IPS-20b (cell line): ENCODE results near the gene MAPK10.
"Not testable (repeated sequence)": the region's sequence is repeated elsewhere in the genome, so short reads cannot be mapped to it uniquely, and the experiment has no call there.

Source experiments
- H3K27ac ChIP-seq: one replicate; pipeline ENCODE4 v1.5.1; 2013; ENCODE audit warnings: low read length
- H3K27me3 ChIP-seq: 2 replicates; pipeline ENCODE4 v1.6.1; 2013; ENCODE audit warnings: mild to moderate bottlenecking, low read length, inconsistent platforms; ENCODE audit not compliant: insufficient read depth
- H3K36me3 ChIP-seq: 2 replicates; pipeline ENCODE4 v1.6.1; 2013; ENCODE audit warnings: low read depth, mild to moderate bottlenecking, inconsistent platforms, low read length, moderate library complexity; ENCODE audit not compliant: insufficient read depth
- H3K4me1 ChIP-seq: 2 replicates; pipeline ENCODE4 v1.6.1; 2013; ENCODE audit warnings: mild to moderate bottlenecking, control low read depth, inconsistent platforms, low read length, moderate library complexity; ENCODE audit not compliant: insufficient read depth
- H3K4me3 ChIP-seq: 2 replicates; pipeline ENCODE4 v1.5.1; 2013; ENCODE audit warnings: mild to moderate bottlenecking, low read length, inconsistent platforms
- H3K9ac ChIP-seq: 2 replicates; pipeline ENCODE4 v1.6.1; 2013; ENCODE audit warnings: low read depth, mild to moderate bottlenecking, inconsistent platforms, low read length, moderate library complexity
- H3K9me3 ChIP-seq: 2 replicates; pipeline ENCODE4 v1.6.1; 2013; ENCODE audit warnings: mild to moderate bottlenecking, low read depth, low read length, inconsistent platforms; ENCODE audit not compliant: insufficient read depth

The MAPK10 gene

GRCh38 chr4:86178211-86178610, 181.6 kb downstream of the MAPK10 start:
- Histone ChIP-seq H3K9me3 (no peaks in the 10 kb centered on the region), H3K4me1 (no peaks in the 10 kb centered on the region), H3K27me3 (no peaks in the 10 kb centered on the region), H3K4me3 (no peak overlapping the region), H3K9ac (no peak overlapping the region), H3K27ac (no peak overlapping the region), H3K36me3 (no peaks in the 10 kb centered on the region)

GRCh38 chr4:86174506-86174905, 185.3 kb downstream of the MAPK10 start:
- Histone ChIP-seq H3K9me3 (no peaks in the 10 kb centered on the region), H3K27me3 (no peaks in the 10 kb centered on the region), H3K27ac (no peak overlapping the region), H3K36me3 (no peaks in the 10 kb centered on the region), H3K4me3 (no peak overlapping the region), H3K4me1 (no peaks in the 10 kb centered on the region), H3K9ac (no peak overlapping the region)

GRCh38 chr4:86168335-86168734, 191.5 kb downstream of the MAPK10 start:
- H3K27me3 ChIP-seq, H3K4me1 ChIP-seq, H3K27ac ChIP-seq, H3K9ac ChIP-seq, H3K9me3 ChIP-seq, H3K36me3 ChIP-seq, H3K4me3 ChIP-seq: not testable (repeated sequence)

GRCh38 chr4:86160426-86160825, 199.4 kb downstream of the MAPK10 start:
- Histone ChIP-seq H3K4me1 (peaks cover 2% of the 10 kb centered on the region; the same call in 1 of the 2 replicates), H3K27me3 (no peaks in the 10 kb centered on the region), H3K27ac (no peak overlapping the region), H3K36me3 (no peaks in the 10 kb centered on the region), H3K4me3 (no peak overlapping the region), H3K9ac (no peak overlapping the region), H3K9me3 (no peaks in the 10 kb centered on the region)

GRCh38 chr4:86159216-86159615, 200.6 kb downstream of the MAPK10 start:
- H3K9ac ChIP-seq: no peak overlapping the region
- H3K27ac ChIP-seq: no peak overlapping the region
- H3K4me1 ChIP-seq: peaks cover 2% of the 10 kb centered on the region; the same call in 1 of the 2 replicates
- no peaks in the 10 kb centered on the region for H3K36me3 ChIP-seq
- H3K9me3 ChIP-seq: no peaks in the 10 kb centered on the region
- no peak overlapping the region for H3K4me3 ChIP-seq
- H3K27me3 ChIP-seq: no peaks in the 10 kb centered on the region

- Histone ChIP-seq H3K9ac (no peak overlapping the region), H3K4me3 (no peak overlapping the region), H3K9me3 (no peaks in the 10 kb centered on the region), H3K4me1 (no peaks in the 10 kb centered on the region), H3K27me3 (no peaks in the 10 kb centered on the region), H3K36me3 (no peaks in the 10 kb centered on the region), H3K27ac (no peak overlapping the region)
These were observed 203.3 kb downstream of the MAPK10 start for GRCh38 chr4:86156531-86156930.

GRCh38 chr4:86155766-86156165, 204.1 kb downstream of the MAPK10 start:
- H3K4me1 ChIP-seq: no peaks in the 10 kb centered on the region
- no peak overlapping the region for H3K4me3 ChIP-seq
- no peaks in the 10 kb centered on the region for H3K27me3 ChIP-seq
- H3K27ac ChIP-seq: no peak overlapping the region
- H3K36me3 ChIP-seq: no peaks in the 10 kb centered on the region
- H3K9ac ChIP-seq: no peak overlapping the region
- no peaks in the 10 kb centered on the region for H3K9me3 ChIP-seq

GRCh38 chr4:86152454-86152853, 207.4 kb downstream of the MAPK10 start:
- no peak overlapping the region for H3K9ac ChIP-seq
- H3K9me3 ChIP-seq: no peaks in the 10 kb centered on the region
- no peaks in the 10 kb centered on the region for H3K36me3 ChIP-seq
- no peaks in the 10 kb centered on the region for H3K4me1 ChIP-seq
- H3K4me3 ChIP-seq: no peak overlapping the region
- H3K27me3 ChIP-seq: no peaks in the 10 kb centered on the region
- H3K27ac ChIP-seq: no peak overlapping the region

- no peaks in the 10 kb centered on the region for H3K36me3 ChIP-seq
- H3K9ac ChIP-seq: no peak overlapping the region
- no peak overlapping the region for H3K27ac ChIP-seq
- no peaks in the 10 kb centered on the region for H3K9me3 ChIP-seq
- no peaks in the 10 kb centered on the region for H3K4me1 ChIP-seq
- no peaks in the 10 kb centered on the region for H3K27me3 ChIP-seq
- no peak overlapping the region for H3K4me3 ChIP-seq
These were observed 208.7 kb downstream of the MAPK10 start for GRCh38 chr4:86151196-86151595.

- Histone ChIP-seq H3K27ac (no peak overlapping the region), H3K9me3 (no peaks in the 10 kb centered on the region), H3K36me3 (no peaks in the 10 kb centered on the region), H3K9ac (no peak overlapping the region), H3K4me1 (no peaks in the 10 kb centered on the region), H3K27me3 (no peaks in the 10 kb centered on the region), H3K4me3 (no peak overlapping the region)
These were observed 218.7 kb downstream of the MAPK10 start for GRCh38 chr4:86141161-86141560.

GRCh38 chr4:86132468-86132867, 227.4 kb downstream of the MAPK10 start:
- no peak overlapping the region for H3K27ac ChIP-seq
- H3K27me3 ChIP-seq: no peaks in the 10 kb centered on the region
- H3K9ac ChIP-seq: no peak overlapping the region
- H3K36me3 ChIP-seq: no peaks in the 10 kb centered on the region
- H3K9me3 ChIP-seq: no peaks in the 10 kb centered on the region
- H3K4me3 ChIP-seq: no peak overlapping the region
- H3K4me1 ChIP-seq: no peaks in the 10 kb centered on the region

- no peak overlapping the region for H3K9ac ChIP-seq
- no peaks in the 10 kb centered on the region for H3K4me1 ChIP-seq
- no peak overlapping the region for H3K4me3 ChIP-seq
- no peak overlapping the region for H3K27ac ChIP-seq
- H3K9me3 ChIP-seq: no peaks in the 10 kb centered on the region
- H3K27me3 ChIP-seq: no peaks in the 10 kb centered on the region
- H3K36me3 ChIP-seq: no peaks in the 10 kb centered on the region
These were observed 228.4 kb downstream of the MAPK10 start for GRCh38 chr4:86131456-86131855.
